Stimulated activated naive B cell treated with anti-CD40 and anti-IgM and Interleukin-4, amounts not matched to agents 10 μg/mL and 1 μg/mL and 100 μg/mL, for 72 hours (primary cell): ENCODE measurements around the gene GLRA2.
"Not testable (repeated sequence)": the region's sequence is repeated elsewhere in the genome, so short reads cannot be mapped to it uniquely, and the experiment has no call there.

Source experiments
- ATAC-seq, 2 donors: fragments of 150-1000 bp; cut with Tn5 transposase; replicated peaks; 2 replicates each; pipeline ENCODE4 v1.10.0; 2021; ENCODE audit warnings: moderate library complexity in 1 of 2
- DNase-seq: peaks from one replicate; pipeline ENCODE4 v3.0.0; 2021
- H3K27ac Mint-ChIP-seq: one replicate; pipeline ENCODE4 v1.8.0; 2022; ENCODE audit warnings: mild to moderate bottlenecking, mixed read lengths
- H3K27me3 Mint-ChIP-seq, 2 donors: one replicate each; pipeline ENCODE4 v1.8.0; 2022; ENCODE audit warnings: mixed read lengths in 2 of 2
- H3K36me3 Mint-ChIP-seq, 2 donors: one replicate each; pipeline ENCODE4 v1.8.0; 2022; ENCODE audit warnings: mixed read lengths in 2 of 2, mild to moderate bottlenecking in 1 of 2
- H3K4me1 Mint-ChIP-seq, 2 donors: one replicate each; pipeline ENCODE4 v1.8.0; 2022; ENCODE audit warnings: mixed read lengths in 2 of 2, mild to moderate bottlenecking in 1 of 2
- H3K4me3 Mint-ChIP-seq, 2 donors: one replicate each; pipeline ENCODE4 v1.8.0; 2022; ENCODE audit warnings: mild to moderate bottlenecking in 2 of 2, mixed read lengths in 2 of 2, moderate library complexity in 1 of 2
- H3K9me3 Mint-ChIP-seq, 2 donors: one replicate each; pipeline ENCODE4 v1.8.0; 2022; ENCODE audit warnings: mixed read lengths in 2 of 2, mild to moderate bottlenecking in 1 of 2

The GLRA2 gene

GRCh38 chrX:14618177-14618965 is 89.0 kb downstream of the GLRA2 start:
- H3K27me3 Mint-ChIP-seq, result no peaks in the 10 kb centered on the region
- ATAC-seq (no peak), DNase-seq (no peak)
- H3K9me3 Mint-ChIP-seq, result peaks cover 0 to 8% of the 10 kb centered on the region in 2 donors
- no peak overlapping the region for H3K4me3 Mint-ChIP-seq
- no peaks in the 10 kb centered on the region for H3K4me1 Mint-ChIP-seq
- no peak overlapping the region for H3K27ac Mint-ChIP-seq
- H3K36me3 Mint-ChIP-seq, result no peaks in the 10 kb centered on the region

- Mint-ChIP-seq H3K36me3 (peaks cover 0 to 3% of the 10 kb centered on the region in 2 donors), H3K4me1 (peaks cover 0 to 7% of the 10 kb centered on the region in 2 donors), H3K27me3 (peaks cover 0 to 3% of the 10 kb centered on the region in 2 donors), H3K4me3 (no peak overlapping the region), H3K9me3 (peaks cover 4% of the 10 kb centered on the region in 2 donors), H3K27ac (no peak overlapping the region)
- ATAC-seq, result no peak
- DNase-seq, result no peak
Observed at GRCh38 chrX:14630733-14631132, 101.4 kb downstream of the GLRA2 start.

GRCh38 chrX:14641681-14642655 is 112.6 kb downstream of the GLRA2 start:
- H3K36me3 Mint-ChIP-seq, result no peaks in the 10 kb centered on the region
- DNase-seq (no peak), ATAC-seq (no peak)
- H3K27ac Mint-ChIP-seq, result no peak overlapping the region
- H3K4me1 Mint-ChIP-seq, result no peaks in the 10 kb centered on the region
- no peaks in the 10 kb centered on the region for H3K9me3 Mint-ChIP-seq
- H3K4me3 Mint-ChIP-seq, result no peak overlapping the region
- H3K27me3 Mint-ChIP-seq, result no peaks in the 10 kb centered on the region

GRCh38 chrX:14660970-14661369 is 131.6 kb downstream of the GLRA2 start:
- H3K36me3 Mint-ChIP-seq, result no peaks in the 10 kb centered on the region
- H3K4me1 Mint-ChIP-seq, result no peaks in the 10 kb centered on the region
- no peaks in the 10 kb centered on the region for H3K9me3 Mint-ChIP-seq
- no peak overlapping the region for H3K27ac Mint-ChIP-seq
- DNase-seq (no peak), ATAC-seq (no peak)
- H3K27me3 Mint-ChIP-seq, result peaks cover 0 to 11% of the 10 kb centered on the region in 2 donors
- H3K4me3 Mint-ChIP-seq, result no peak overlapping the region

GRCh38 chrX:14670819-14671218 is 141.5 kb downstream of the GLRA2 start:
- Mint-ChIP-seq H3K27me3 (no peaks in the 10 kb centered on the region), H3K36me3 (no peaks in the 10 kb centered on the region), H3K27ac (no peak overlapping the region), H3K4me3 (no peak overlapping the region), H3K4me1 (peaks cover 20 to 37% of the 10 kb centered on the region in 2 donors), H3K9me3 (peaks cover 1 to 4% of the 10 kb centered on the region in 2 donors)
- DNase-seq (no peak), ATAC-seq (peak; percentile 70 to 82)

- Mint-ChIP-seq H3K27me3 (no peaks in the 10 kb centered on the region), H3K4me3 (no peak overlapping the region), H3K27ac (no peak overlapping the region), H3K36me3 (no peaks in the 10 kb centered on the region), H3K4me1 (peaks cover 20 to 37% of the 10 kb centered on the region in 2 donors), H3K9me3 (peaks cover 1 to 4% of the 10 kb centered on the region in 2 donors)
- DNase-seq, result no peak
- ATAC-seq, result no peak
Observed at GRCh38 chrX:14672611-14673172, 143.4 kb downstream of the GLRA2 start.

- Mint-ChIP-seq H3K9me3 (peaks cover 0 to 4% of the 10 kb centered on the region in 2 donors), H3K27me3 (no peaks in the 10 kb centered on the region), H3K4me3 (no peak overlapping the region), H3K4me1 (peaks cover 20 to 37% of the 10 kb centered on the region in 2 donors), H3K36me3 (no peaks in the 10 kb centered on the region), H3K27ac (no peak overlapping the region)
- no peak for DNase-seq
- peak in 1 of 2 donors; percentile 22 for ATAC-seq
Observed at GRCh38 chrX:14673236-14673635, 143.9 kb downstream of the GLRA2 start.

GRCh38 chrX:14673764-14674163 is 144.4 kb downstream of the GLRA2 start:
- Mint-ChIP-seq H3K27ac (no peak overlapping the region), H3K27me3 (no peaks in the 10 kb centered on the region), H3K4me3 (no peak overlapping the region), H3K36me3 (no peaks in the 10 kb centered on the region), H3K9me3 (peaks cover 0 to 4% of the 10 kb centered on the region in 2 donors), H3K4me1 (peaks cover 20 to 37% of the 10 kb centered on the region in 2 donors)
- peak; percentile 39 for DNase-seq
- ATAC-seq, result peak; percentile 96 to 97

- Mint-ChIP-seq H3K27ac (no peak overlapping the region), H3K4me1 (peaks cover 13 to 30% of the 10 kb centered on the region in 2 donors), H3K36me3 (peaks cover 0 to 2% of the 10 kb centered on the region in 2 donors), H3K9me3 (peaks cover 0 to 2% of the 10 kb centered on the region in 2 donors), H3K4me3 (no peak overlapping the region), H3K27me3 (no peaks in the 10 kb centered on the region)
- DNase-seq, result no peak
- no peak for ATAC-seq
Observed at GRCh38 chrX:14675500-14675899, 146.2 kb downstream of the GLRA2 start.

- peaks cover 0 to 2% of the 10 kb centered on the region in 2 donors for H3K36me3 Mint-ChIP-seq
- H3K4me1 Mint-ChIP-seq, result peaks cover 10 to 20% of the 10 kb centered on the region in 2 donors
- no peak overlapping the region for H3K4me3 Mint-ChIP-seq
- no peak overlapping the region for H3K27ac Mint-ChIP-seq
- DNase-seq (no peak), ATAC-seq (no peak)
- H3K27me3 Mint-ChIP-seq, result no peaks in the 10 kb centered on the region
- H3K9me3 Mint-ChIP-seq, result peaks cover 0 to 2% of the 10 kb centered on the region in 2 donors
Observed at GRCh38 chrX:14676431-14676830, 147.1 kb downstream of the GLRA2 start.

GRCh38 chrX:14688331-14688730 is 159.0 kb downstream of the GLRA2 start:
- not testable (repeated sequence) for H3K27ac Mint-ChIP-seq, H3K9me3 Mint-ChIP-seq, H3K4me1 Mint-ChIP-seq, DNase-seq, H3K27me3 Mint-ChIP-seq, H3K4me3 Mint-ChIP-seq, ATAC-seq, H3K36me3 Mint-ChIP-seq

- Mint-ChIP-seq H3K27ac (no peak overlapping the region), H3K9me3 (peaks cover 3 to 6% of the 10 kb centered on the region in 2 donors), H3K4me3 (no peak overlapping the region), H3K4me1 (no peaks in the 10 kb centered on the region), H3K27me3 (peaks cover 0 to under 1% of the 10 kb centered on the region in 2 donors), H3K36me3 (peaks cover 8 to 10% of the 10 kb centered on the region in 2 donors)
- ATAC-seq (no peak), DNase-seq (no peak)
Observed at GRCh38 chrX:14690553-14690952, 161.2 kb downstream of the GLRA2 start.

GRCh38 chrX:14694611-14695010 is 165.3 kb downstream of the GLRA2 start:
- peaks cover 4% of the 10 kb centered on the region in 2 donors for H3K36me3 Mint-ChIP-seq

GRCh38 chrX:14697451-14697850 is 168.1 kb downstream of the GLRA2 start:
- Mint-ChIP-seq H3K27me3 (peaks cover 0 to 4% of the 10 kb centered on the region in 2 donors), H3K27ac (no peak overlapping the region), H3K9me3 (no peaks in the 10 kb centered on the region), H3K4me1 (no peaks in the 10 kb centered on the region), H3K36me3 (no peaks in the 10 kb centered on the region), H3K4me3 (no peak overlapping the region)
- DNase-seq, result peak; percentile 8
- ATAC-seq, result peak; percentile 49 to 78

More at GRCh38 chrX:14694611-14695010, 165.3 kb downstream of the GLRA2 start:
- no peak for ATAC-seq
- Mint-ChIP-seq H3K4me1 (no peaks in the 10 kb centered on the region), H3K27me3 (peaks cover 0 to 4% of the 10 kb centered on the region in 2 donors), H3K4me3 (no peak overlapping the region), H3K9me3 (peaks cover 0 to 2% of the 10 kb centered on the region in 2 donors), H3K27ac (no peak overlapping the region)
- no peak for DNase-seq
